H1 (cell line): ENCODE data around the gene HAGH. TPM values are rescaled to one million over a fixed set of nuclear protein-coding genes. Genes with fewer than 3 reads are reported as not detected.
A peak's percentile ranks its signal among the peaks of the same experiment; 100 is the strongest.

Experiments used
- BRCA1 ChIP-seq: IDR thresholded peaks from 2 replicates; pipeline ENCODE4 v1.6.1; 2012; ENCODE audit warnings: low read depth, low read length, improper control_type of control experiment
- CBX5 ChIP-seq: fragments of 300-800, 300-1000 bp; sonication (generic); IDR thresholded peaks from 2 replicates; pipeline ENCODE4 v1.7.1; 2016; ENCODE audit warnings: antibody characterized with exemption, low read length, low read depth
- CHD2 ChIP-seq: IDR thresholded peaks from 2 replicates; pipeline ENCODE4 v1.6.1; 2012; ENCODE audit warnings: low read length, improper control_type of control experiment
- CREB1 ChIP-seq: IDR thresholded peaks from 2 replicates; pipeline ENCODE4 v1.6.1; 2012; ENCODE audit warnings: inconsistent platforms
- CTBP2 ChIP-seq: IDR thresholded peaks from 2 replicates; pipeline ENCODE4 v1.7.0; 2011; ENCODE audit warnings: borderline replicate concordance, mild to moderate bottlenecking, moderate library complexity, mixed read lengths, low read length; ENCODE audit not compliant: insufficient read depth, insufficient read length
- EGR1 ChIP-seq: IDR thresholded peaks from 2 replicates; pipeline ENCODE4 v1.6.1; 2011; ENCODE audit warnings: low read depth, low read length, borderline replicate concordance
- FOSL1 ChIP-seq: IDR thresholded peaks from 2 replicates; pipeline ENCODE4 v1.6.1; 2011; ENCODE audit warnings: mild to moderate bottlenecking, low read depth, low read length, moderate library complexity; ENCODE audit not compliant: insufficient read depth
- GABPA ChIP-seq: IDR thresholded peaks from 2 replicates; pipeline ENCODE4 v1.6.1; 2011; ENCODE audit warnings: mild to moderate bottlenecking, low read length, moderate library complexity, borderline replicate concordance; ENCODE audit not compliant: insufficient read depth
- GTF2F1 ChIP-seq: IDR thresholded peaks from 2 replicates; pipeline ENCODE4 v1.6.1; 2012; ENCODE audit warnings: low read depth, low read length, improper control_type of control experiment, borderline replicate concordance
- HDAC2 ChIP-seq, 2 experiments: fragments of 300-600 bp in 1 of 2; sonication (generic) in 1 of 2; IDR thresholded peaks; 2 replicates each; pipeline ENCODE4 v1.6.1; 2011 to 2012; ENCODE audit warnings: low read depth in 2 of 2, low read length in 2 of 2, mild to moderate bottlenecking in 2 of 2, moderate library complexity in 2 of 2, borderline replicate concordance in 1 of 2, inconsistent platforms in 1 of 2
- HDAC6 ChIP-seq: IDR thresholded peaks from one replicate; pipeline ENCODE4 v1.7.1; 2012; ENCODE audit warnings: low read depth, mild to moderate bottlenecking, inconsistent platforms, low read length, moderate library complexity
- JUND ChIP-seq: IDR thresholded peaks from 2 replicates; pipeline ENCODE4 v1.6.1; 2011; ENCODE audit warnings: mild to moderate bottlenecking, improper control_type of control experiment, low read length
- KDM4A ChIP-seq: IDR thresholded peaks from one replicate; pipeline ENCODE4 v1.7.1; 2012; ENCODE audit warnings: low read depth, mild to moderate bottlenecking, moderate library complexity, low read length, inconsistent platforms; ENCODE audit not compliant: severe bottlenecking
- MAFK ChIP-seq: IDR thresholded peaks from 2 replicates; pipeline ENCODE4 v1.6.1; 2012; ENCODE audit warnings: low read depth, mild to moderate bottlenecking, improper control_type of control experiment, low read length
- NANOG ChIP-seq: IDR thresholded peaks from 2 replicates; pipeline ENCODE4 v1.6.1; 2011; ENCODE audit warnings: low read length, low read depth, mild to moderate bottlenecking, inconsistent platforms; ENCODE audit not compliant: insufficient read depth, poor library complexity, severe bottlenecking
- POLR2A ChIP-seq, 2 experiments: IDR thresholded peaks; 1 replicate in 1 of 2; 2 replicates in 1 of 2; pipeline ENCODE4 v1.6.1; 2011; ENCODE audit warnings: low read depth in 2 of 2, low read length in 2 of 2, mild to moderate bottlenecking in 2 of 2; ENCODE audit errors: control extremely low read depth in 1 of 2
- POU5F1 ChIP-seq: IDR thresholded peaks from 2 replicates; pipeline ENCODE4 v1.6.1; 2011; ENCODE audit warnings: low read depth, mild to moderate bottlenecking, low read length, moderate library complexity
- SIRT6 ChIP-seq: IDR thresholded peaks from one replicate; pipeline ENCODE4 v1.7.1; 2012; ENCODE audit warnings: low read length, inconsistent platforms
- SIX5 ChIP-seq: IDR thresholded peaks from 2 replicates; pipeline ENCODE4 v1.6.1; 2011; ENCODE audit warnings: mild to moderate bottlenecking, low read depth, low read length
- SP1 ChIP-seq: IDR thresholded peaks from 2 replicates; pipeline ENCODE4 v1.6.1; 2011; ENCODE audit warnings: low read depth, low read length
- SP2 ChIP-seq: IDR thresholded peaks from 2 replicates; pipeline ENCODE4 v1.6.1; 2012; ENCODE audit warnings: mild to moderate bottlenecking, low read length, inconsistent platforms
- SUZ12 ChIP-seq: fragments of 200-600 bp; sonication (generic); IDR thresholded peaks from 2 replicates; pipeline ENCODE4 v1.6.1; 2012; ENCODE audit warnings: mild to moderate bottlenecking, inconsistent platforms, low read length, moderate library complexity, mixed read lengths
- TAF1 ChIP-seq: IDR thresholded peaks from 2 replicates; pipeline ENCODE4 v1.6.1; 2011; ENCODE audit warnings: mild to moderate bottlenecking, low read depth, low read length
- TBP ChIP-seq: IDR thresholded peaks from 2 replicates; pipeline ENCODE4 v1.6.1; 2011; ENCODE audit warnings: low read depth, low read length, improper control_type of control experiment
- TCF12 ChIP-seq: IDR thresholded peaks from 2 replicates; pipeline ENCODE4 v1.6.1; 2011; ENCODE audit warnings: low read depth, mild to moderate bottlenecking, low read length
- YY1 ChIP-seq: IDR thresholded peaks from 2 replicates; pipeline ENCODE4 v1.6.1; 2011; ENCODE audit warnings: low read depth, mild to moderate bottlenecking, low read length
- polyA plus RNA-seq, 7 experiments: library from polyadenylated mRNA; depleted of rRNA in 3 of 7; stranded (reverse) in 5 of 7; unstranded in 2 of 7; fragments of >200 nt in 5 of 7; fragments of 200-250 nt in 2 of 7; gene quantifications; 1 replicate in 5 of 7; 2 replicates in 1 of 7; 4 replicates in 1 of 7; pipeline versions ENCODE4 v1.2.1 to v1.2.3, GENCODE V29; 2011 to 2013; ENCODE audit warnings: missing spikeins in 2 of 7, mixed read lengths in 2 of 7
- total RNA-seq: library from RNA; stranded (reverse); fragmentation: NEBNext Ultra II Directional; extraction: Animal tissue kit (Norgen Biotek cat#: 25700); gene quantifications from 2 replicates; pipeline ENCODE4 v1.2.1, GENCODE V29; 2021

Gene HAGH
- total and polyA plus RNA-seq, 2 of the 8 experiments (the other 6 are each of a cell fraction or from before 2014, with no cell fraction given): 28.7 to 40.6 TPM

DNA sequence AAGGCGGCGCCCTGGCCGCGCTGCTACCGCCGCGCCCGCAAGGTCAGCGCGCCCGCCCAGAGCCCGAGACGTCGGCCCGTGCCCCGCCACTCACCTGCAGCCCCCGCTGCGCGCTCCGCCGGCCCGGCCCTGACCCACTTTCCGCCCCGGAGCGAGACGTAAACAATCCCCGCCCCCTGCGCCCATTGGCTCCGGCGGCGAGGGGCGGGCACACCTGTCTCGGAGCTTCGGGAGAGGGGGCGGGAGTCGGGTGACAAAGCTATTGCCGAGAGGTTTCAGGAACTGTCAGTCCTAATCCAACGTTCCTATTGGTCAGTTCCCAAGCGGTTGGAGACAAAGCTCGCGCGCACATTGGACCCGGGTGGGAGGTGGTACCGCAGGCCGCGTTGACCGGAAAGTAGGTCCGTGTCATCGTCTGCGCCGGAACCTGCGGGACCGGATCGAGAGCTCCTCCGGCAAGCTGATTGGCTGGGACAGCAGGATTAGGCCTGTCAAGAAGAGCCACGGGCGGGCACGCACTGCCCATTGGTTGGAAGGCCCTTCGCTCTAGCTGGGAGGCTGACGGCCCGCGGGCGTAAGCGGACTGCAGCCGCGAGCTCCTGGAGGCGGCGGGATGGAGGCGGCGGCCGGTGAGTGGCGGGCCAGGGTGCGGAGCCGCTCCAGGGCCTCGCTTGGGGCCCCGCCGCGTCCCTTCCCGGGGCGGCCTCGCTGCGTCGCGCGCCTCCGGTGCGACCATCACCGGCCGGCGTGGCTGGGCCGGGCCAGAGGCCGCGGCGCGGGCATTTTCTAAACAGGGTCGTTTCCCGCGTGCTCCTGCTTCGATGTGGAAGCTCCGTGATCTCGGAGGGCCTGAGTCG is 44.0 kb downstream of the HAGH start, which contains the start of the genes NUBP2 and SPSB3 (continued):
- TF ChIP-seq SP1: peak; percentile 97; the same call in 1 of the 2 replicates
- peak; percentile 18; the same call in 1 of the 2 replicates for TF ChIP-seq GTF2F1
- TF ChIP-seq HDAC2 (IDR thresholded peaks at IDR 0.05; ENCODE audit: borderline replicate concordance in 1 of 2, low read depth in 2 of 2, low read length in 2 of 2): 0 out of 4 replicates have a peak, but pooled peaks of 1 of the 2 experiments have one; percentile 33
- TF ChIP-seq SUZ12: no peak
- TF ChIP-seq SIX5: no peak
- no peak for TF ChIP-seq CBX5
- TF ChIP-seq CHD2: peak; percentile 88
- TF ChIP-seq POLR2A (IDR thresholded peaks at IDR 0.05; ENCODE audit: control extremely low read depth in 1 of 2, low read depth in 2 of 2, low read length in 2 of 2): no peak; a peak in 1 of 3 replicates
- TF ChIP-seq CTBP2: peak; percentile 56
- TF ChIP-seq CREB1: peak; percentile 98
- peak; percentile 83 for TF ChIP-seq SP2
- TF ChIP-seq SIRT6: no peak
- TF ChIP-seq EGR1: no peak
- TF ChIP-seq MAFK: no peak
- TF ChIP-seq NANOG: peak; percentile 17
- no peak for TF ChIP-seq POU5F1
- no peak for TF ChIP-seq YY1
- TF ChIP-seq TCF12: no peak
- no peak for TF ChIP-seq TBP
- peak; percentile 92 for TF ChIP-seq GABPA
- TF ChIP-seq KDM4A: peak; percentile 62
- no peak for TF ChIP-seq HDAC6
- no peak for TF ChIP-seq FOSL1
- TF ChIP-seq BRCA1: no peak
- TF ChIP-seq JUND: no peak
- peak; percentile 23; the same call in 1 of the 2 replicates for TF ChIP-seq TAF1
